Smooth muscle cell of bladder (primary cell): ENCODE measurements around the gene CABP1. TPM values are rescaled to one million over a fixed set of nuclear protein-coding genes. Genes with fewer than 3 reads are reported as not detected.

Experiments used
- total RNA-seq: library from RNA; depleted of rRNA; stranded (reverse); fragments of >200 nt; gene quantifications from 2 replicates; pipeline ENCODE4 v1.2.3, GENCODE V29; 2014

The CABP1 gene
- total RNA-seq: 2.0 and 2.1 TPM in 2 replicates

GRCh38 chr12:120639771-120640721 is at the start of gene CABP1:
TSS of gene CABP1 (plus strand) at chr12:120640626. CDS start at chr12:120640686, 60 bp downstream.

GRCh38 chr12:120686690-120687577 is 46.5 kb downstream of the CABP1 start, which contains the start of gene MLEC:
TSS of gene MLEC (plus strand) at chr12:120687149. CDS start at chr12:120687297, 148 bp downstream.

GRCh38 chr12:120710031-120710804 is 69.8 kb downstream of the CABP1 start, which contains the start of gene UNC119B:
TSS of gene UNC119B (plus strand) at chr12:120710458. CDS start at chr12:120710475, 17 bp downstream.

Other genes starting within 250 kb of the CABP1 start
- gene COX6A1, start 202.5 kb upstream of the CABP1 start, total RNA-seq: 578 and 623 TPM in 2 replicates
- 17.9 and 26.0 TPM in 2 replicates for gene TRIAP1, start 194.2 kb upstream of the CABP1 start, total RNA-seq
- 15.2 and 18.6 TPM in 2 replicates for gene GATC, start 194.2 kb upstream of the CABP1 start, total RNA-seq
- 236 and 304 TPM in 2 replicates for gene SRSF9, start 170.9 kb upstream of the CABP1 start, total RNA-seq
- 228 and 311 TPM in 2 replicates for gene DYNLL1, start 144.5 kb upstream of the CABP1 start, total RNA-seq
- gene COQ5, start 111.5 kb upstream of the CABP1 start, total RNA-seq: 28.7 and 37.7 TPM in 2 replicates
- gene RNF10, start 106.3 kb upstream of the CABP1 start, total RNA-seq: 92.2 and 113 TPM in 2 replicates
- gene POP5, start 59.2 kb upstream of the CABP1 start, total RNA-seq: 30.8 and 32.0 TPM in 2 replicates
- gene MLEC, start 46.5 kb downstream of the CABP1 start, total RNA-seq: 120 and 153 TPM in 2 replicates
- gene UNC119B, start 69.8 kb downstream of the CABP1 start, total RNA-seq: 16.5 and 21.3 TPM in 2 replicates
- 10.6 and 12.5 TPM in 2 replicates for gene ACADS, start 85.2 kb downstream of the CABP1 start, total RNA-seq